ENCODE measurements around the gene CCDC40. TPM values are rescaled to one million over a fixed set of nuclear protein-coding genes. Genes with fewer than 3 reads are reported as not detected.
A peak's percentile ranks its signal among the peaks of the same experiment; 100 is the strongest.

CCDC40 gene
- total and polyA plus RNA-seq, 10 donors, result 0.30 to 8.3 (median 2.3) TPM

- TF ChIP-seq, protein P1, sequence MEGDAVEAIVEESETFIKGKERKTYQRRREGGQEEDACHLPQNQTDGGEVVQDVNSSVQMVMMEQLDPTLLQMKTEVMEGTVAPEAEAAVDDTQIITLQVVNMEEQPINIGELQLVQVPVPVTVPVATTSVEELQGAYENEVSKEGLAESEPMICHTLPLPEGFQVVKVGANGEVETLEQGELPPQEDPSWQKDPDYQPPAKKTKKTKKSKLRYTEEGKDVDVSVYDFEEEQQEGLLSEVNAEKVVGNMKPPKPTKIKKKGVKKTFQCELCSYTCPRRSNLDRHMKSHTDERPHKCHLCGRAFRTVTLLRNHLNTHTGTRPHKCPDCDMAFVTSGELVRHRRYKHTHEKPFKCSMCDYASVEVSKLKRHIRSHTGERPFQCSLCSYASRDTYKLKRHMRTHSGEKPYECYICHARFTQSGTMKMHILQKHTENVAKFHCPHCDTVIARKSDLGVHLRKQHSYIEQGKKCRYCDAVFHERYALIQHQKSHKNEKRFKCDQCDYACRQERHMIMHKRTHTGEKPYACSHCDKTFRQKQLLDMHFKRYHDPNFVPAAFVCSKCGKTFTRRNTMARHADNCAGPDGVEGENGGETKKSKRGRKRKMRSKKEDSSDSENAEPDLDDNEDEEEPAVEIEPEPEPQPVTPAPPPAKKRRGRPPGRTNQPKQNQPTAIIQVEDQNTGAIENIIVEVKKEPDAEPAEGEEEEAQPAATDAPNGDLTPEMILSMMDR (IDR thresholded peaks at IDR 0.05 in 8 of 11, conservative IDR thresholded peaks at IDR 0.05 in 3 of 11), result no peak
- no peak for TF ChIP-seq POLR2A (IDR thresholded peaks at IDR 0.05)
- Histone ChIP-seq H3K9me3 (no peaks in the 10 kb centered on the region), H3K27ac (no peak overlapping the region), H3K4me1 (peaks cover 0 to 10% (median 2%) of the 10 kb centered on the region in 6 donors), H3K36me3 (no peaks in the 10 kb centered on the region), H3K4me3 (no peak overlapping the region), H3K27me3 (replicated peaks in 1 of 7) (no peaks in the 10 kb centered on the region)
- intact Hi-C loops (cut with DNase I; ENCODE audit: low total_unique reads), result no loop called here
- DNase-seq, result no peak
- WGBS, 5 donors, result 83 to 95% (median 86%) methylated on average over 16 of the region's 16 CpGs
These were observed 14.3 kb downstream of the CCDC40 start for GRCh38 chr17:80050706-80051105.

GRCh38 chr17:80051681-80052080 is 15.2 kb downstream of the CCDC40 start:
- H3K4me1 ChIP-seq, result peaks cover 0 to 10% (median 2%) of the 10 kb centered on the region in 6 donors
- no peaks in the 10 kb centered on the region for H3K27me3 ChIP-seq (replicated peaks in 1 of 7)
- no peaks in the 10 kb centered on the region for H3K9me3 ChIP-seq
- DNase-seq, result no peak
- intact Hi-C loops (cut with DNase I; ENCODE audit: low total_unique reads), result no loop called here
- no peak overlapping the region for H3K27ac ChIP-seq
- no peaks in the 10 kb centered on the region for H3K36me3 ChIP-seq
- WGBS, 5 donors, result 75 to 97% (median 92%) methylated on average over 5 to 11 of the region's 11 CpGs
- no peak overlapping the region for H3K4me3 ChIP-seq
- TF ChIP-seq, protein P1 (IDR thresholded peaks at IDR 0.05 in 8 of 11, conservative IDR thresholded peaks at IDR 0.05 in 3 of 11), result no peak
- TF ChIP-seq POLR2AphosphoS5 (IDR thresholded peaks at IDR 0.05) (no peak), POLR2A (IDR thresholded peaks at IDR 0.05) (no peak)

DNA sequence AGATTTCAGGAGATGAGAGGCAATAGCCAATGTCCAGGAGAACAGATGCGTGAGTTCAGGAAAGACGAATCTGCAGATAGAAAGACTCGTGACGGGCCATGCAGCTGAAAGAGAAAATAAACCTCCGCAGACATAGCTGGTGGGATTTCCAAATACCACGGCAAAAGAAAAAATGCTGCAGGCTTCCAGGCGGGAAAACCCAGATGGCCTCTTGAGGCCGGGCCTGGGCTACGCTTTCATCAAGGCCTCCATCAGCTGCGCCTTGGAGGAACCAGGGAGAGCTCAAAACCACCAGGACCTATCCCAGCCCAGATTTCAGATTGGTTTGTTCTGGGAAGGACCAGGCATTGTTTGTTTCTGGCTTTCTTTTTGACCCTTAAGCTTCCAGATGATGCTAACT is 16.7 kb downstream of the CCDC40 start:
- TF ChIP-seq POLR2A (IDR thresholded peaks at IDR 0.05) (no peak), POLR2AphosphoS5 (IDR thresholded peaks at IDR 0.05) (no peak)
- TF ChIP-seq, protein P1 (IDR thresholded peaks at IDR 0.05 in 8 of 11, conservative IDR thresholded peaks at IDR 0.05 in 3 of 11), result no peak
- intact Hi-C loops (cut with DNase I; ENCODE audit: low total_unique reads), result no loop called here
- 89 to 95% (median 93%) methylated on average over 10 of the region's 10 CpGs for WGBS, 5 donors
- Histone ChIP-seq H3K4me1 (peaks cover 0 to 10% (median 2%) of the 10 kb centered on the region in 6 donors), H3K36me3 (no peaks in the 10 kb centered on the region), H3K4me3 (no peak overlapping the region), H3K27me3 (replicated peaks in 1 of 7) (no peaks in the 10 kb centered on the region), H3K27ac (peak overlapping the region in 2 of 8 donors; percentile 34 to 43), H3K9me3 (no peaks in the 10 kb centered on the region)
- DNase-seq, result no peak

- no peak overlapping the region for H3K4me3 ChIP-seq
- WGBS, 5 donors, result 85 to 90% (median 88%) methylated on average over 9 of the region's 9 CpGs
- H3K27ac ChIP-seq, result no peak overlapping the region
- intact Hi-C loops (cut with DNase I; ENCODE audit: low total_unique reads), result no loop called here
- TF ChIP-seq, protein P1 (IDR thresholded peaks at IDR 0.05 in 8 of 11, conservative IDR thresholded peaks at IDR 0.05 in 3 of 11), result no peak
- TF ChIP-seq POLR2AphosphoS5 (IDR thresholded peaks at IDR 0.05) (no peak), POLR2A (IDR thresholded peaks at IDR 0.05) (no peak)
- H3K27me3 ChIP-seq (replicated peaks in 1 of 7), result no peaks in the 10 kb centered on the region
- H3K4me1 ChIP-seq, result peaks cover 0 to 10% (median 2%) of the 10 kb centered on the region in 6 donors
- no peak for DNase-seq
- no peaks in the 10 kb centered on the region for H3K36me3 ChIP-seq
- H3K9me3 ChIP-seq, result no peaks in the 10 kb centered on the region
These were observed 19.2 kb downstream of the CCDC40 start for GRCh38 chr17:80055597-80055996.

Measured in spleen (tissue), 11 donors.